ENCODE results near the gene MEFV. TPM values are rescaled to one million over a fixed set of nuclear protein-coding genes. Genes with fewer than 3 reads are reported as not detected.

Gene MEFV
- polyA plus RNA-seq, 1 experiment, result not detected

GRCh38 chr16:3295783-3296182, 39.4 kb upstream of the MEFV start:
- CTCF ChIA-PET, result no interaction called here
- Histone ChIP-seq H3K4me3 (ENCODE audit: low read depth, low read length) (no peak overlapping the region), H3K9me3 (ENCODE audit: control insufficient read depth, insufficient read depth, low read length) (peaks cover 66% of the 10 kb centered on the region), H3K27ac (ENCODE audit: low read depth, low read length) (no peak overlapping the region), H3K27me3 (ENCODE audit: control insufficient read depth, insufficient read depth, low read length) (no peaks in the 10 kb centered on the region)
- POLR2A ChIA-PET, result no interaction called here
- DNase-seq (ENCODE audit: low read depth, low spot score), result no peak
- TF ChIP-seq, protein P1, sequence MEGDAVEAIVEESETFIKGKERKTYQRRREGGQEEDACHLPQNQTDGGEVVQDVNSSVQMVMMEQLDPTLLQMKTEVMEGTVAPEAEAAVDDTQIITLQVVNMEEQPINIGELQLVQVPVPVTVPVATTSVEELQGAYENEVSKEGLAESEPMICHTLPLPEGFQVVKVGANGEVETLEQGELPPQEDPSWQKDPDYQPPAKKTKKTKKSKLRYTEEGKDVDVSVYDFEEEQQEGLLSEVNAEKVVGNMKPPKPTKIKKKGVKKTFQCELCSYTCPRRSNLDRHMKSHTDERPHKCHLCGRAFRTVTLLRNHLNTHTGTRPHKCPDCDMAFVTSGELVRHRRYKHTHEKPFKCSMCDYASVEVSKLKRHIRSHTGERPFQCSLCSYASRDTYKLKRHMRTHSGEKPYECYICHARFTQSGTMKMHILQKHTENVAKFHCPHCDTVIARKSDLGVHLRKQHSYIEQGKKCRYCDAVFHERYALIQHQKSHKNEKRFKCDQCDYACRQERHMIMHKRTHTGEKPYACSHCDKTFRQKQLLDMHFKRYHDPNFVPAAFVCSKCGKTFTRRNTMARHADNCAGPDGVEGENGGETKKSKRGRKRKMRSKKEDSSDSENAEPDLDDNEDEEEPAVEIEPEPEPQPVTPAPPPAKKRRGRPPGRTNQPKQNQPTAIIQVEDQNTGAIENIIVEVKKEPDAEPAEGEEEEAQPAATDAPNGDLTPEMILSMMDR (IDR thresholded peaks at IDR 0.05; ENCODE audit: low read depth, low read length), result no peak

DNA sequence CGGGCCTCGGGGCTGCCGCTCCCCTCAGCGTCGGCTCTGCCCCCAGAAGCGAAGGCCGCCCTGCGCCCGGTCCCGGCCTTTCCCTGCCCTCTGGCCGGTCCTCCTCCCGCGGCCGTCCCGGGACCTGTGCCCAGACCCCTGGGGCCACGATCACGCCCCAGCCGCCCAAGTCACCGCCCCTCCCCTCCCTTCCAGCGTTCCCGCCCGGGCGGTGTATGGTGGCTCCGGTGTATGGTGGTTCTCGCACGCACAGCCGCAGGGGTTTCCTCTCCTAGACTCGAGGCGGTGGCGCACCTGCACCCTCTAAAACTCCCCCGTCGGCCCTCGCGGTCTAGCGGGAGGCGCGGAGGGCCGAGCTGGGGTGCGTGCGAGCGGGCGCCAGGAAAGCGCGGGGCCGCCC, 38.8 kb upstream of the MEFV start:
- Histone ChIP-seq H3K4me3 (ENCODE audit: low read depth, low read length) (no peak overlapping the region), H3K27ac (ENCODE audit: low read depth, low read length) (no peak overlapping the region), H3K27me3 (ENCODE audit: control insufficient read depth, insufficient read depth, low read length) (no peaks in the 10 kb centered on the region), H3K9me3 (ENCODE audit: control insufficient read depth, insufficient read depth, low read length) (peaks cover 70% of the 10 kb centered on the region)
- CTCF ChIA-PET, result no interaction called here
- TF ChIP-seq, protein P1 (IDR thresholded peaks at IDR 0.05; ENCODE audit: low read depth, low read length), result no peak
- no peak for DNase-seq (ENCODE audit: low read depth, low spot score)
- POLR2A ChIA-PET, result no interaction called here

DNA sequence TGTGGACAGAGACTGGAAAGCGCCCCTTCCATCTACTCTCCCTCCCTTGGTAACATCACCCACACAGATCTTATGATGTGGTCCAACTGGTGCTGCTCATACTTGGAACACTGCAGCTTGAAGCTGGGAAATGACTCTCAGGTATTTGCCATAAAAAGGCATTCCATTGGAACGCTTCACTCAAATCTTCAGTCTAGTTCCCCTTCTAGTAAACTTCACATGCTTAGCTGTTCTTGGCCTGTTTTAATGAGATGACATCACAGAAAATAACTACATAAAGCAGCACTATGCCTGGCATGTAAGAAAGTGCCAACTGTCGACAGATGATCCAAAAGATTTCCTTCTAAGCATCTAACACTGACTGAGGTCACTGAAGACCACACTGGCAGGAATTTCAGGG, 36.2 kb upstream of the MEFV start:
- TF ChIP-seq, protein P1 (IDR thresholded peaks at IDR 0.05; ENCODE audit: low read depth, low read length), result no peak
- no peak for DNase-seq (ENCODE audit: low read depth, low spot score)
- ChIA-PET CTCF (no interaction called here), POLR2A (interaction anchor here (0.6 to 1.1 kb wide), 2 partner anchors 9 to 191 kb away, joined by 3 to 4 read pairs; no protein-coding TSS in a partner anchor)
- Histone ChIP-seq H3K9me3 (ENCODE audit: control insufficient read depth, insufficient read depth, low read length) (peaks cover 92% of the 10 kb centered on the region), H3K4me3 (ENCODE audit: low read depth, low read length) (no peak overlapping the region), H3K27me3 (ENCODE audit: control insufficient read depth, insufficient read depth, low read length) (no peaks in the 10 kb centered on the region), H3K27ac (ENCODE audit: low read depth, low read length) (peak overlapping the region; percentile 11)

GRCh38 chr16:3289998-3290673, 33.7 kb upstream of the MEFV start:
- ChIA-PET POLR2A (no interaction called here), CTCF (no interaction called here)
- H3K4me3 ChIP-seq (ENCODE audit: low read depth, low read length), result no peak overlapping the region

DNA sequence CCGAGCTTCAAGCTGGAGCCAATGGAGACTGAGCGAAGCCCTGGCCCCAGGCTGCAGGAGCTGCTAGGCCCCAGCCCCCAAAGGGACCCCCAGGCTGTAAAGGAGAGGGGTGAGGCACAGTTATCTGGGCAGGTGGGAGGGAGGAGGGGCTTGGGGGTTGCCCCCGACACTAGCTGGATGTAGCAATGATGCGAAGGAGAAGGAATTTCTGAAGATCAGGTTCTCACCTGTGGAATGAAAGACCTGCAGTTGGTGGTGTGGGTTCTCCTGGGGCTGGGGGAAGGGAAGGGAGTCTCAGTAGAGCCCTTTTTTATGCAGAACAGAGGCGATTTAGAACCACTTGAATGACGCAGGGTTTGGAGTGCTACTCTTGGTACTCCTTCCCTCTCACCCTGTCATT, 28.7 kb upstream of the MEFV start:
- Histone ChIP-seq H3K4me3 (ENCODE audit: low read depth, low read length) (peak overlapping the region; percentile 95), H3K9me3 (ENCODE audit: control insufficient read depth, insufficient read depth, low read length) (peaks cover 54% of the 10 kb centered on the region), H3K27ac (ENCODE audit: low read depth, low read length) (no peak overlapping the region), H3K27me3 (ENCODE audit: control insufficient read depth, insufficient read depth, low read length) (no peaks in the 10 kb centered on the region)
- ChIA-PET CTCF (no interaction called here), POLR2A (no interaction called here)
- TF ChIP-seq, protein P1 (IDR thresholded peaks at IDR 0.05; ENCODE audit: low read depth, low read length), result no peak
- no peak for DNase-seq (ENCODE audit: low read depth, low spot score)

More at GRCh38 chr16:3289998-3290673, 33.7 kb upstream of the MEFV start:
- Histone ChIP-seq H3K27ac (ENCODE audit: low read depth, low read length) (no peak overlapping the region), H3K27me3 (ENCODE audit: control insufficient read depth, insufficient read depth, low read length) (no peaks in the 10 kb centered on the region), H3K9me3 (ENCODE audit: control insufficient read depth, insufficient read depth, low read length) (peaks cover 92% of the 10 kb centered on the region)
- no peak for DNase-seq (ENCODE audit: low read depth, low spot score)
- TF ChIP-seq, protein P1 (IDR thresholded peaks at IDR 0.05; ENCODE audit: low read depth, low read length), result no peak

Measured in AG04450 (cell line).